WTC11 (cell line): ENCODE measurements around the gene PLEKHS1. TPM values are rescaled to one million over a fixed set of nuclear protein-coding genes. Genes with fewer than 3 reads are reported as not detected.

ENCODE experiments used
- ATAC-seq: fragments of 200-7000 bp; cut with Tn5 transposase; 2 replicates; pipeline ENCODE4 v1.10.0; 2021; ENCODE audit warnings: mild to moderate bottlenecking, moderate library complexity
- CTCF ChIA-PET: fragments of 300-600 bp; sonication (Branson Sonifier 250); formaldehyde crosslinking; loops from one replicate; lab custom pipeline; 2021; ENCODE audit warnings: antibody characterized with exemption; lab: Charles Lee
- POLR2A ChIA-PET: fragments of 350-600 bp; sonication (Branson Sonifier 250); formaldehyde crosslinking; loops from one replicate; lab custom pipeline; 2021; ENCODE audit warnings: antibody characterized with exemption; lab: Charles Lee
- DNase-seq: peaks from one replicate; pipeline ENCODE4 v3.0.0; 2021; ENCODE audit warnings: low spot score
- H3K27ac Mint-ChIP-seq: 2 replicates; pipeline ENCODE4 v1.8.0; 2021; ENCODE audit warnings: mixed read lengths
- H3K27me3 Mint-ChIP-seq: 2 replicates; pipeline ENCODE4 v1.8.0; 2021; ENCODE audit warnings: low read depth, mild to moderate bottlenecking, moderate library complexity, mixed read lengths
- H3K36me3 Mint-ChIP-seq: 2 replicates; pipeline ENCODE4 v1.8.0; 2021; ENCODE audit warnings: mixed read lengths
- H3K4me1 Mint-ChIP-seq: 2 replicates; pipeline ENCODE4 v1.8.0; 2022; ENCODE audit warnings: mixed read lengths
- H3K4me3 Mint-ChIP-seq: 2 replicates; pipeline ENCODE4 v1.8.0; 2021; ENCODE audit warnings: mild to moderate bottlenecking, moderate library complexity, mixed read lengths
- H3K9me3 Mint-ChIP-seq: 2 replicates; pipeline ENCODE4 v1.8.0; 2021; ENCODE audit warnings: mixed read lengths
- CREM ChIP-seq: sonication (generic); formaldehyde crosslinking; IDR thresholded peaks from 2 replicates; pipeline ENCODE4 v1.8.1; 2022; ENCODE audit warnings: mild to moderate bottlenecking, missing genetic modification reagents, moderate library complexity
- ELF4 ChIP-seq: sonication (generic); formaldehyde crosslinking; IDR thresholded peaks from 2 replicates; pipeline ENCODE4 v1.8.1; 2022; ENCODE audit warnings: low read depth, mild to moderate bottlenecking, moderate library complexity, missing genetic modification reagents
- FOXJ3 ChIP-seq: sonication (generic); formaldehyde crosslinking; IDR thresholded peaks from 2 replicates; pipeline ENCODE4 v1.9.0; 2021; ENCODE audit warnings: missing genetic modification reagents, mild to moderate bottlenecking, borderline replicate concordance
- GABPB1 ChIP-seq: sonication (generic); formaldehyde crosslinking; IDR thresholded peaks from 2 replicates; pipeline ENCODE4 v1.8.1; 2023; ENCODE audit warnings: mild to moderate bottlenecking, missing genetic modification reagents
- IRF2 ChIP-seq: sonication (generic); formaldehyde crosslinking; IDR thresholded peaks from 2 replicates; pipeline ENCODE4 v1.8.0; 2022; ENCODE audit warnings: low read depth, missing genetic modification reagents, borderline replicate concordance
- MYBL2 ChIP-seq: sonication (generic); formaldehyde crosslinking; IDR thresholded peaks from 2 replicates; pipeline ENCODE4 v1.8.1; 2023; ENCODE audit warnings: mild to moderate bottlenecking, moderate library complexity, missing genetic modification reagents
- NR2C2 ChIP-seq: sonication (generic); formaldehyde crosslinking; IDR thresholded peaks from 2 replicates; pipeline ENCODE4 v1.8.0; 2022; ENCODE audit warnings: mild to moderate bottlenecking, missing genetic modification reagents
- OVOL2 ChIP-seq: fragments of 250-450 bp; sonication (Bioruptor Pico); IDR thresholded peaks from 2 replicates; pipeline ENCODE4 v1.9.0; 2021; ENCODE audit warnings: mild to moderate bottlenecking, borderline replicate concordance
- RELA ChIP-seq: sonication (generic); formaldehyde crosslinking; IDR thresholded peaks from 2 replicates; pipeline ENCODE4 v1.8.1; 2022; ENCODE audit warnings: missing genetic modification reagents, mild to moderate bottlenecking, borderline replicate concordance
- SMAD4 ChIP-seq: sonication (generic); formaldehyde crosslinking; IDR thresholded peaks from 2 replicates; pipeline ENCODE4 v1.8.0; 2022; ENCODE audit warnings: mild to moderate bottlenecking, missing genetic modification reagents
- SP1 ChIP-seq: sonication (generic); formaldehyde crosslinking; conservative IDR thresholded peaks from 2 replicates; pipeline ENCODE4 v1.8.1; 2022; ENCODE audit warnings: missing genetic modification reagents
- TEAD4 ChIP-seq: sonication (generic); formaldehyde crosslinking; IDR thresholded peaks from 2 replicates; pipeline ENCODE4 v1.8.0; 2022; ENCODE audit warnings: mild to moderate bottlenecking, missing genetic modification reagents
- TP53 ChIP-seq: sonication (generic); formaldehyde crosslinking; IDR thresholded peaks from 2 replicates; pipeline ENCODE4 v1.8.1; 2023; ENCODE audit warnings: mild to moderate bottlenecking, missing genetic modification reagents
- ZNF232 ChIP-seq: sonication (generic); formaldehyde crosslinking; IDR thresholded peaks from 2 replicates; pipeline ENCODE4 v1.8.0; 2022; ENCODE audit warnings: mild to moderate bottlenecking, missing genetic modification reagents
- ZNF423 ChIP-seq: fragments of 250-450 bp; sonication (Bioruptor Pico); IDR thresholded peaks from 2 replicates; pipeline ENCODE4 v2.1.2; 2022; ENCODE audit warnings: mild to moderate bottlenecking, moderate library complexity
- total RNA-seq: library from RNA; stranded (reverse); gene quantifications from 3 replicates; pipeline ENCODE4 v1.2.3, GENCODE V29; 2021
- TF ChIP-seq, protein P1 (sequence below): sonication (generic); formaldehyde crosslinking; IDR thresholded peaks from 2 replicates; pipeline ENCODE4 v1.8.0; 2022; ENCODE audit warnings: mild to moderate bottlenecking, missing genetic modification reagents
- TF ChIP-seq, protein P2 (sequence below): fragments of 250-450 bp; sonication (Bioruptor Pico); IDR thresholded peaks from 2 replicates; pipeline ENCODE4 v1.9.0; 2021; ENCODE audit warnings: moderate library complexity, mild to moderate bottlenecking, inconsistent platforms, borderline replicate concordance
- TF ChIP-seq, protein P3 (sequence below): sonication (generic); formaldehyde crosslinking; IDR thresholded peaks from 2 replicates; pipeline ENCODE4 v1.8.0; 2022; ENCODE audit warnings: mild to moderate bottlenecking, missing genetic modification reagents
- TF ChIP-seq, protein P4 (sequence below): sonication (generic); formaldehyde crosslinking; IDR thresholded peaks from 2 replicates; pipeline ENCODE4 v1.8.1; 2023; ENCODE audit warnings: mild to moderate bottlenecking, missing genetic modification reagents, moderate library complexity
- TF ChIP-seq, protein P5 (sequence below): sonication (generic); formaldehyde crosslinking; IDR thresholded peaks from 2 replicates; pipeline ENCODE4 v1.8.1; 2023; ENCODE audit warnings: mild to moderate bottlenecking, missing genetic modification reagents, moderate library complexity
- TF ChIP-seq, protein P6 (sequence below): sonication (generic); formaldehyde crosslinking; IDR thresholded peaks from 2 replicates; pipeline ENCODE4 v1.8.0; 2023; ENCODE audit warnings: mild to moderate bottlenecking, missing genetic modification reagents
- TF ChIP-seq, protein P7 (sequence below): sonication (generic); formaldehyde crosslinking; IDR thresholded peaks from 2 replicates; pipeline ENCODE4 v1.8.1; 2022; ENCODE audit warnings: low read depth, mild to moderate bottlenecking, moderate library complexity, missing genetic modification reagents, borderline replicate concordance

PLEKHS1 gene
- total RNA-seq, 1 experiment from 2014 or later: not detected

DNA sequence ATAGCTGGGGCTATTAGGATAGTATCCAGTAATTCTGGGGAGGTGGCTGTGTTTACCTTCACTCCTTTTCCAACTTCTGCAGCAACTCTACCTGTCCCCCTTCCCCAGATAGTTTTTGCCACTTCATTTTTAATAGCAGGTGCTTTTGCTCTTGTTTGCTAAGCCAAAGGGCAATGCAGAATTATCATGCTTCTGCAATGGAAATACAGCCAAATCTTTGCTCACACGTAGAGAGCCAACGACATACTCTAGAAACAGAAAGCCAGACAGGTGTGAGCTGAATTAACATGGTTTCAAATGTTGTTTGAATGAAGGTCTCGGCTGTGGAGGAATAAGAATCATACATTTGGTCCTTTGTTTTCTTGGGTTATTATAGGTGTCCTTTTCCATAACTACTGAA lies 14.4 kb downstream of the PLEKHS1 start (continued):
- TF ChIP-seq, protein P1, sequence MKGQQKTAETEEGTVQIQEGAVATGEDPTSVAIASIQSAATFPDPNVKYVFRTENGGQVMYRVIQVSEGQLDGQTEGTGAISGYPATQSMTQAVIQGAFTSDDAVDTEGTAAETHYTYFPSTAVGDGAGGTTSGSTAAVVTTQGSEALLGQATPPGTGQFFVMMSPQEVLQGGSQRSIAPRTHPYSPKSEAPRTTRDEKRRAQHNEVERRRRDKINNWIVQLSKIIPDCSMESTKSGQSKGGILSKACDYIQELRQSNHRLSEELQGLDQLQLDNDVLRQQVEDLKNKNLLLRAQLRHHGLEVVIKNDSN (CRISPR knock-in tag): no peak
- TF ChIP-seq CREM (CRISPR knock-in tag) (no peak), NR2C2 (CRISPR knock-in tag) (no peak), SP1 (CRISPR knock-in tag) (no peak), ZNF232 (CRISPR knock-in tag) (no peak), FOXJ3 (CRISPR knock-in tag) (no peak), MYBL2 (no peak), ELF4 (no peak)
- TF ChIP-seq, protein P2, sequence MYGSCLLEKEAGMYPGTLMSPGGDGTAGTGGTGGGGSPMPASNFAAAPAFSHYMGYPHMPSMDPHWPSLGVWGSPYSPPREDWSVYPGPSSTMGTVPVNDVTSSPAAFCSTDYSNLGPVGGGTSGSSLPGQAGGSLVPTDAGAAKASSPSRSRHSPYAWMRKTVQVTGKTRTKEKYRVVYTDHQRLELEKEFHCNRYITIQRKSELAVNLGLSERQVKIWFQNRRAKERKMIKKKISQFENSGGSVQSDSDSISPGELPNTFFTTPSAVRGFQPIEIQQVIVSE (CRISPR knock-in tag): no peak

DNA sequence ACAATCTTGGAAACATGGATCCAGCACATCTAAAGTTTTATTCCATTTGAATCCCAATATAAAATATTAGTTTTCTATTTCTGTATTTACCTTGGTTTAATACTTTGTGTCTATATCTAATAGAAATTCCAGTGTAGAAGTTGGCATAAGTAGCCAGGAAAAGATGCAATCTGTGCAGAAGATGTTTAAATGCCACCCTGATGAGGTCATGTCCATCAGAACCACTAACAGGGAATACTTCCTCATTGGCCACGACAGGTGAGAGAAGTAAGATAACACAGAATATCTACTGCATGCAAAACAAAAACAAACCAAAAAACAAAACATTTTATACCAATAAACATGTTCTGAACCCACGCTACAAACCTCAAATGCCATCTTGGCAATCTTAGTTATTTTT lies 15.7 kb downstream of the PLEKHS1 start:
- TF ChIP-seq, protein P3, sequence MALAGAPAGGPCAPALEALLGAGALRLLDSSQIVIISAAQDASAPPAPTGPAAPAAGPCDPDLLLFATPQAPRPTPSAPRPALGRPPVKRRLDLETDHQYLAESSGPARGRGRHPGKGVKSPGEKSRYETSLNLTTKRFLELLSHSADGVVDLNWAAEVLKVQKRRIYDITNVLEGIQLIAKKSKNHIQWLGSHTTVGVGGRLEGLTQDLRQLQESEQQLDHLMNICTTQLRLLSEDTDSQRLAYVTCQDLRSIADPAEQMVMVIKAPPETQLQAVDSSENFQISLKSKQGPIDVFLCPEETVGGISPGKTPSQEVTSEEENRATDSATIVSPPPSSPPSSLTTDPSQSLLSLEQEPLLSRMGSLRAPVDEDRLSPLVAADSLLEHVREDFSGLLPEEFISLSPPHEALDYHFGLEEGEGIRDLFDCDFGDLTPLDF (CRISPR knock-in tag): no peak
- TF ChIP-seq ZNF232 (CRISPR knock-in tag) (no peak), ZNF423 (no peak), TEAD4 (no peak), TP53 (CRISPR knock-in tag) (no peak), SMAD4 (CRISPR knock-in tag) (no peak), IRF2 (CRISPR knock-in tag) (no peak), OVOL2 (CRISPR knock-in tag) (no peak), GABPB1 (CRISPR knock-in tag) (no peak), RELA (CRISPR knock-in tag) (no peak), FOXJ3 (CRISPR knock-in tag) (no peak)
- TF ChIP-seq, protein P4, sequence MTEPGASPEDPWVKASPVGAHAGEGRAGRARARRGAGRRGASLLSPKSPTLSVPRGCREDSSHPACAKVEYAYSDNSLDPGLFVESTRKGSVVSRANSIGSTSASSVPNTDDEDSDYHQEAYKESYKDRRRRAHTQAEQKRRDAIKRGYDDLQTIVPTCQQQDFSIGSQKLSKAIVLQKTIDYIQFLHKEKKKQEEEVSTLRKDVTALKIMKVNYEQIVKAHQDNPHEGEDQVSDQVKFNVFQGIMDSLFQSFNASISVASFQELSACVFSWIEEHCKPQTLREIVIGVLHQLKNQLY (CRISPR knock-in tag): no peak
- TF ChIP-seq, protein P5, sequence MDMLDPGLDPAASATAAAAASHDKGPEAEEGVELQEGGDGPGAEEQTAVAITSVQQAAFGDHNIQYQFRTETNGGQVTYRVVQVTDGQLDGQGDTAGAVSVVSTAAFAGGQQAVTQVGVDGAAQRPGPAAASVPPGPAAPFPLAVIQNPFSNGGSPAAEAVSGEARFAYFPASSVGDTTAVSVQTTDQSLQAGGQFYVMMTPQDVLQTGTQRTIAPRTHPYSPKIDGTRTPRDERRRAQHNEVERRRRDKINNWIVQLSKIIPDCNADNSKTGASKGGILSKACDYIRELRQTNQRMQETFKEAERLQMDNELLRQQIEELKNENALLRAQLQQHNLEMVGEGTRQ (CRISPR knock-in tag): no peak
- TF ChIP-seq, protein P6, sequence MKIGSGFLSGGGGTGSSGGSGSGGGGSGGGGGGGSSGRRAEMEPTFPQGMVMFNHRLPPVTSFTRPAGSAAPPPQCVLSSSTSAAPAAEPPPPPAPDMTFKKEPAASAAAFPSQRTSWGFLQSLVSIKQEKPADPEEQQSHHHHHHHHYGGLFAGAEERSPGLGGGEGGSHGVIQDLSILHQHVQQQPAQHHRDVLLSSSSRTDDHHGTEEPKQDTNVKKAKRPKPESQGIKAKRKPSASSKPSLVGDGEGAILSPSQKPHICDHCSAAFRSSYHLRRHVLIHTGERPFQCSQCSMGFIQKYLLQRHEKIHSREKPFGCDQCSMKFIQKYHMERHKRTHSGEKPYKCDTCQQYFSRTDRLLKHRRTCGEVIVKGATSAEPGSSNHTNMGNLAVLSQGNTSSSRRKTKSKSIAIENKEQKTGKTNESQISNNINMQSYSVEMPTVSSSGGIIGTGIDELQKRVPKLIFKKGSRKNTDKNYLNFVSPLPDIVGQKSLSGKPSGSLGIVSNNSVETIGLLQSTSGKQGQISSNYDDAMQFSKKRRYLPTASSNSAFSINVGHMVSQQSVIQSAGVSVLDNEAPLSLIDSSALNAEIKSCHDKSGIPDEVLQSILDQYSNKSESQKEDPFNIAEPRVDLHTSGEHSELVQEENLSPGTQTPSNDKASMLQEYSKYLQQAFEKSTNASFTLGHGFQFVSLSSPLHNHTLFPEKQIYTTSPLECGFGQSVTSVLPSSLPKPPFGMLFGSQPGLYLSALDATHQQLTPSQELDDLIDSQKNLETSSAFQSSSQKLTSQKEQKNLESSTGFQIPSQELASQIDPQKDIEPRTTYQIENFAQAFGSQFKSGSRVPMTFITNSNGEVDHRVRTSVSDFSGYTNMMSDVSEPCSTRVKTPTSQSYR: no peak
- TF ChIP-seq, protein P2 (CRISPR knock-in tag): no peak
- TF ChIP-seq, protein P7, sequence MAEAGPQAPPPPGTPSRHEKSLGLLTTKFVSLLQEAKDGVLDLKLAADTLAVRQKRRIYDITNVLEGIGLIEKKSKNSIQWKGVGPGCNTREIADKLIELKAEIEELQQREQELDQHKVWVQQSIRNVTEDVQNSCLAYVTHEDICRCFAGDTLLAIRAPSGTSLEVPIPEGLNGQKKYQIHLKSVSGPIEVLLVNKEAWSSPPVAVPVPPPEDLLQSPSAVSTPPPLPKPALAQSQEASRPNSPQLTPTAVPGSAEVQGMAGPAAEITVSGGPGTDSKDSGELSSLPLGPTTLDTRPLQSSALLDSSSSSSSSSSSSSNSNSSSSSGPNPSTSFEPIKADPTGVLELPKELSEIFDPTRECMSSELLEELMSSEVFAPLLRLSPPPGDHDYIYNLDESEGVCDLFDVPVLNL (CRISPR knock-in tag): no peak
- Mint-ChIP-seq H3K27ac (no peak overlapping the region), H3K36me3 (peaks cover 6% of the 10 kb centered on the region), H3K9me3 (peaks cover 15% of the 10 kb centered on the region), H3K4me3 (no peak overlapping the region), H3K4me1 (no peaks in the 10 kb centered on the region), H3K27me3 (no peaks in the 10 kb centered on the region)
- ATAC-seq (no peak), DNase-seq (no peak)
- ChIA-PET POLR2A (no interaction called here), CTCF (no interaction called here)
